Sigmoid colon (tissue), 7 donors: ENCODE results near the gene MSANTD4. TPM values are rescaled to one million over a fixed set of nuclear protein-coding genes. Genes with fewer than 3 reads are reported as not detected.
"Not testable (repeated sequence)": the region's sequence is repeated elsewhere in the genome, so short reads cannot be mapped to it uniquely, and the experiment has no call there.

ENCODE experiments used
- DNase-seq: peaks from one replicate; pipeline ENCODE4 v3.0.0-alpha.2; 2019
- H3K27ac ChIP-seq, 4 donors: fragments of 200-600 bp; sonication (generic); one replicate each; pipeline ENCODE4 v1.5.1; 2016 to 2019; ENCODE audit warnings: mild to moderate bottlenecking in 1 of 4
- H3K27me3 ChIP-seq, 3 donors: fragments of 200-600 bp; sonication (generic); one replicate each; pipeline ENCODE4 v1.5.1; 2019; ENCODE audit warnings: mild to moderate bottlenecking in 1 of 3
- H3K36me3 ChIP-seq, 4 donors: fragments of 200-600 bp; sonication (generic); one replicate each; pipeline ENCODE4 v1.5.1; 2016 to 2019
- H3K4me1 ChIP-seq, 4 donors: fragments of 200-600 bp; sonication (generic); one replicate each; pipeline ENCODE4 v1.5.1; 2017 to 2019
- H3K4me3 ChIP-seq, 4 donors: fragments of 200-600 bp; sonication (generic); one replicate each; pipeline ENCODE4 v1.5.1; 2017 to 2019; ENCODE audit warnings: mild to moderate bottlenecking in 2 of 4, moderate library complexity in 1 of 4
- H3K9me3 ChIP-seq, 4 donors: fragments of 200-600 bp in 3 of 4; sonication (generic) in 3 of 4; one replicate each; pipeline versions ENCODE4 v1.5.1 to v1.6.1; 2013 to 2019
- EP300 ChIP-seq, 4 donors: sonication (generic); formaldehyde crosslinking; IDR thresholded peaks; one replicate each; pipeline ENCODE4 v1.6.1; 2017; ENCODE audit warnings: antibody characterized with exemption in 4 of 4
- POLR2A ChIP-seq, 2 donors: fragments of 450-650 bp; IDR thresholded peaks; one replicate each; pipeline ENCODE4 v1.6.1; 2016; ENCODE audit warnings: antibody characterized with exemption in 2 of 2, mild to moderate bottlenecking in 2 of 2, moderate library complexity in 2 of 2
- POLR2AphosphoS5 ChIP-seq, 4 donors: sonication (generic); formaldehyde crosslinking; IDR thresholded peaks; one replicate each; pipeline ENCODE4 v1.6.1; 2017; ENCODE audit warnings: antibody characterized with exemption in 4 of 4
- WGBS, 2 donors: extraction: QIAGEN DNeasy Blood & Tissue Kit; methylation state at CpG; one replicate each; pipeline ENCODE4 v1.1.7; 2013; 5-methylcytosine and 5-hydroxymethylcytosine counted together
- intact Hi-C: fragments of 100-400 bp; cut with DNase I; formaldehyde crosslinking; loops from one replicate; pipeline ENCODE4 v1.15.1; 2023
- polyA plus RNA-seq, 3 donors: library from polyadenylated mRNA; stranded (reverse); fragments of 200-250 nt; gene quantifications; one replicate each; pipeline ENCODE4 v1.2.3, GENCODE V29; 2013
- total RNA-seq, 4 donors: library from RNA; depleted of rRNA; stranded (reverse); fragments of >200 nt; gene quantifications; one replicate each; pipeline ENCODE4 v1.1.0, GENCODE V29; 2016
- TF ChIP-seq, protein P1 (sequence below), 4 experiments: fragments of 450-650 bp in 3 of 4; fragments of 200-600 bp in 1 of 4; IDR thresholded peaks; one replicate each; pipeline ENCODE4 v1.5.1; 2016 to 2019; ENCODE audit warnings: antibody characterized with exemption in 4 of 4, mild to moderate bottlenecking in 3 of 4, moderate library complexity in 2 of 4
- donor health status: healthy with polysubstance abuse.
- donor health status: Bipolar disorder and iron deficiency.
- donor health status: healthy.

The MSANTD4 gene
- total and polyA plus RNA-seq, 7 donors, result 5.4 to 35.0 (median 18.1) TPM

DNA sequence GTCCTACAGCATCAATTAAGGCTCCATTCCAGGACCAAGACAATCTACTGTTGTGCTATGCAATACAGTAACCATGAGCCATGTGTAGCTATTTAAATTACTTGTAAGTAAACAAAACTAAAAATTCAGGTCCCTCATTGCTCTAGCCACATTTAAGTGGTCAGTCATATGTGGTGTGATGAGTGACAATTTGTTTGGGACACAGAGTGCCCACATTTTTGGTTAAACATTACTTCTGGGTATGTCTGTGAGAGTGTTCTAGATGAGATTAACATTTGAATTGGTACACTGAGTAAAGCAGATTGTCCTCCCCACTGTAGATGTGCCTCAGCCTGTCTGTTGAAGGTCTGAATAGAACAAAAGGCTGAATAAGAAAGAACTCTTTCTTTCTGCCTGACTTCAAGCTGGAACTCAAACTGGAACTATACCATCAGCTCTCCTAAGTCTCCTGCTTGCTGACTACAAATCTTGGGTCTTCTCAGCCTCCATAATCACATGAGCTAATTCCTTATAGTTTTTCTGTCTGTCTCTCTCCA is 39.3 kb upstream of the MSANTD4 start:
- no peaks in the 10 kb centered on the region for H3K4me1 ChIP-seq
- intact Hi-C loops, result no loop called here
- no peaks in the 10 kb centered on the region for H3K9me3 ChIP-seq
- peaks cover 0 to 19% (median 0%) of the 10 kb centered on the region in 4 donors for H3K36me3 ChIP-seq
- no peak for DNase-seq
- H3K27ac ChIP-seq, result no peak overlapping the region
- H3K4me3 ChIP-seq, result no peak overlapping the region
- TF ChIP-seq, protein P1, sequence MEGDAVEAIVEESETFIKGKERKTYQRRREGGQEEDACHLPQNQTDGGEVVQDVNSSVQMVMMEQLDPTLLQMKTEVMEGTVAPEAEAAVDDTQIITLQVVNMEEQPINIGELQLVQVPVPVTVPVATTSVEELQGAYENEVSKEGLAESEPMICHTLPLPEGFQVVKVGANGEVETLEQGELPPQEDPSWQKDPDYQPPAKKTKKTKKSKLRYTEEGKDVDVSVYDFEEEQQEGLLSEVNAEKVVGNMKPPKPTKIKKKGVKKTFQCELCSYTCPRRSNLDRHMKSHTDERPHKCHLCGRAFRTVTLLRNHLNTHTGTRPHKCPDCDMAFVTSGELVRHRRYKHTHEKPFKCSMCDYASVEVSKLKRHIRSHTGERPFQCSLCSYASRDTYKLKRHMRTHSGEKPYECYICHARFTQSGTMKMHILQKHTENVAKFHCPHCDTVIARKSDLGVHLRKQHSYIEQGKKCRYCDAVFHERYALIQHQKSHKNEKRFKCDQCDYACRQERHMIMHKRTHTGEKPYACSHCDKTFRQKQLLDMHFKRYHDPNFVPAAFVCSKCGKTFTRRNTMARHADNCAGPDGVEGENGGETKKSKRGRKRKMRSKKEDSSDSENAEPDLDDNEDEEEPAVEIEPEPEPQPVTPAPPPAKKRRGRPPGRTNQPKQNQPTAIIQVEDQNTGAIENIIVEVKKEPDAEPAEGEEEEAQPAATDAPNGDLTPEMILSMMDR (IDR thresholded peaks at IDR 0.05), result no peak
- TF ChIP-seq POLR2A (IDR thresholded peaks at IDR 0.05) (no peak), POLR2AphosphoS5 (IDR thresholded peaks at IDR 0.05) (no peak), EP300 (IDR thresholded peaks at IDR 0.05) (no peak)
- no peaks in the 10 kb centered on the region for H3K27me3 ChIP-seq

- DNase-seq, result no peak
- WGBS, 2 donors, result 92 to 98% methylated on average over 1 of the region's 1 CpG
- H3K27me3 ChIP-seq, result no peaks in the 10 kb centered on the region
- no peak overlapping the region for H3K27ac ChIP-seq
- TF ChIP-seq POLR2A (IDR thresholded peaks at IDR 0.05) (no peak), POLR2AphosphoS5 (IDR thresholded peaks at IDR 0.05) (no peak)
- TF ChIP-seq, protein P1 (IDR thresholded peaks at IDR 0.05), result no peak
- intact Hi-C loops, result no loop called here
- H3K4me1 ChIP-seq, result no peaks in the 10 kb centered on the region
- H3K4me3 ChIP-seq, result no peak overlapping the region
- peaks cover 0 to 21% (median 0%) of the 10 kb centered on the region in 4 donors for H3K36me3 ChIP-seq
- no peaks in the 10 kb centered on the region for H3K9me3 ChIP-seq
Observed at GRCh38 chr11:106059617-106060016, 37.6 kb upstream of the MSANTD4 start.

DNA sequence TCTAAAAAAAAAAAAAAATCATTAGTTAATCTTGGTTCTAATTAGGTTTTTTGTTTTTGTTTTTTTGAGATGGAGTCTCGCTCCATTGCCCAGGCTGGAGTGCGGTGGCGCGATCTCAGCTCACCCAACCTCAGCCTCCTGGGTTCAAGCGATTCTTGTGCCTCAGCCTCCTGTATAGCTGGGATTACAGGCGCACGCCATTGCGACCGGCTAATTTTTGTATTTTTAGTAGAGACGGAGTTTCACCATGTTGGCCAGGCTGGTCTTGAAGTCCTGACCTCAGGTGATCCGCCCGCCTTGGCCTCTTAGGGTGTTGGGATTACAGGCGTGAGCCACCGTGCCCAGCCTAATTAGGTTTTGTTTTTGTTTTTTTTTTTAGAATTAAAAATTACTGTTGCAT is 36.3 kb upstream of the MSANTD4 start:
- H3K27ac ChIP-seq, H3K4me3 ChIP-seq, DNase-seq, H3K9me3 ChIP-seq, H3K27me3 ChIP-seq, H3K4me1 ChIP-seq, intact Hi-C loops: not testable (repeated sequence)
- peaks cover 0 to 21% (median 0%) of the 10 kb centered on the region in 4 donors for H3K36me3 ChIP-seq
- 91 to 98% methylated on average over 14 of the region's 14 CpGs for WGBS, 2 donors

DNA sequence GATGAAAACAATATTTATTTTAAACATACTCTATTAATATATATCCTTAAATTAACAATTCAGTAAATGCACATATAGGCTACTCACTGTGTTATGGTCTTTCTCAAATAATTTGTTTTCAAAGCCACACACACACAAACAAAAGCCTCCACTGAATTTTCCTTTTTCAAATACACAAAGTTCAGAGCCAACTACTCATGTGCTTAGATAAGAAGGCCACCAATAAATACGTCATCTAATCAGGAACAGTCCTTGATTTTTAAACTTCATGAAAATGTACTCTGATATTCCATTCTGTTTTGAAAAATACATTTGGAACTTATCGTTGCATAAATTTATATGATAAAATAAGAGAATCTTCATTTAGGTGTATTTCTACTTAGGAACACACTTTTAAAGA is 29.1 kb upstream of the MSANTD4 start:
- TF ChIP-seq POLR2A (IDR thresholded peaks at IDR 0.05) (no peak), POLR2AphosphoS5 (IDR thresholded peaks at IDR 0.05) (no peak), EP300 (IDR thresholded peaks at IDR 0.05) (no peak)
- TF ChIP-seq, protein P1 (IDR thresholded peaks at IDR 0.05), result no peak
- Histone ChIP-seq H3K27me3 (no peaks in the 10 kb centered on the region), H3K4me1 (no peaks in the 10 kb centered on the region), H3K9me3 (no peaks in the 10 kb centered on the region), H3K27ac (no peak overlapping the region), H3K36me3 (peaks cover 0 to under 1% (median 0%) of the 10 kb centered on the region in 4 donors), H3K4me3 (no peak overlapping the region)
- WGBS, 2 donors, result 73 to 88% methylated on average over 2 of the region's 2 CpGs
- DNase-seq, result no peak
- intact Hi-C loops, result no loop called here

DNA sequence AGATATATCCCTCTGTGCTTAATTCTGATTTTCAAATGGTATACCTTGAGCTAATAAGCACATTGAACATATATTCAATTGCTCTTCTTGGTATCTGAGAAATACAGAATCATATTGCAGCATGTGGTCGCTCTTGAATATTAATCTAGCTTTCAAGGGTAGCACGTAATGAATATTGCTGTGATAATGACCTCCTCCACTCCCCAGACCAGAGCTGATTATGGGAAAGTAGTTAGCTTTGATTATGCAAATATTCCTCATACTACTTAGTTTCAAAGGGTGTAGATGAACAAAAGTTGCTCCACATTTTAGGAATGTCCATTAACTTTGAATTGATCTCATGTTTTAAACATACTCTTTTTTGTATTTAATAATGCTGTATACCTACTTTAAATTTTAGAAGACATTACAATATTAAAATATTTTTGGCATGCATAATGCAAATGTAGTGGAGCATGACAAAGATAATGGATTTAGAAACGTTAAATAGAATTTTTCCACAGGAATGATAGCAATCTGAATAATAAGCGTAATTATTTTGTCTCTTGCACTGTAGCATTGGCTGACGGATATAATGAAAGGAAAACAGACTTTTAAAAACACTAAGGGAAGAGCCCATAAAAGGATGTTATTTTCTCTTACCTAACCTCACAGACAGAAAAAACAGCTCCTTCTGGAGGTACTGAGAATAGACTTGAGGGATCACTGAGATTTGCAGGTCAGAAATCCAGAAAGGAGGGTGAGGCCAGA is 27.9 kb upstream of the MSANTD4 start:
- Histone ChIP-seq H3K9me3 (no peaks in the 10 kb centered on the region), H3K27ac (no peak overlapping the region), H3K27me3 (no peaks in the 10 kb centered on the region), H3K36me3 (no peaks in the 10 kb centered on the region), H3K4me1 (no peaks in the 10 kb centered on the region), H3K4me3 (no peak overlapping the region)
- intact Hi-C loops, result no loop called here
- TF ChIP-seq POLR2A (IDR thresholded peaks at IDR 0.05) (no peak), EP300 (IDR thresholded peaks at IDR 0.05) (no peak), POLR2AphosphoS5 (IDR thresholded peaks at IDR 0.05) (no peak)
- TF ChIP-seq, protein P1 (IDR thresholded peaks at IDR 0.05), result no peak
- WGBS, 2 donors, result 85 to 86% methylated on average over 5 of the region's 5 CpGs
- no peak for DNase-seq
